K562 (cell line): Measurements from ENCODE around the gene NFKB2. TPM values are rescaled to one million over a fixed set of nuclear protein-coding genes. Genes with fewer than 3 reads are reported as not detected.
A peak's percentile ranks its signal among the peaks of the same experiment; 100 is the strongest.

Source experiments
- BCOR ChIP-seq: fragments of 450-650 bp; IDR thresholded peaks from 2 replicates; pipeline ENCODE4 v1.6.1; 2016
- GATAD2B ChIP-seq: fragments of 450-650 bp; IDR thresholded peaks from 2 replicates; pipeline ENCODE4 v1.6.1; 2017; ENCODE audit warnings: mild to moderate bottlenecking, borderline replicate concordance
- HEY1 ChIP-seq: fragments of 250-450 bp; sonication (Bioruptor Pico); IDR thresholded peaks from 2 replicates; pipeline ENCODE4 v1.5.0; 2020; ENCODE audit warnings: mild to moderate bottlenecking, moderate library complexity, borderline replicate concordance
- KLF13 ChIP-seq: fragments of 450-650 bp; IDR thresholded peaks from 2 replicates; pipeline ENCODE4 v1.6.1; 2016; ENCODE audit warnings: missing genetic modification characterization, low read depth, mild to moderate bottlenecking, missing compliant biosample characterization, moderate library complexity, borderline replicate concordance
- NCOA4 ChIP-seq: fragments of 450-650 bp; IDR thresholded peaks from 2 replicates; pipeline ENCODE4 v1.6.1; 2018; ENCODE audit warnings: mild to moderate bottlenecking; ENCODE audit not compliant: partially characterized antibody
- PHF8 ChIP-seq: fragments of 200-600 bp; sonication (generic); IDR thresholded peaks from 2 replicates; pipeline ENCODE4 v1.6.1; 2012; ENCODE audit warnings: mixed run types, mild to moderate bottlenecking, inconsistent platforms, low read length, moderate library complexity, borderline replicate concordance
- POLR2G ChIP-seq: fragments of 200-400 bp; formaldehyde crosslinking; IDR thresholded peaks from 2 replicates; pipeline ENCODE4 v1.6.1; 2017; ENCODE audit warnings: low read depth, mild to moderate bottlenecking, antibody characterized with exemption, low read length, moderate library complexity
- PTRF ChIP-seq: fragments of 450-650 bp; IDR thresholded peaks from 2 replicates; pipeline ENCODE4 v1.6.1; 2016; ENCODE audit warnings: mild to moderate bottlenecking, missing genetic modification characterization, missing compliant biosample characterization
- STAG1 ChIP-seq: sonication (generic); formaldehyde crosslinking; IDR thresholded peaks from 2 replicates; pipeline ENCODE4 v1.5.0; 2020; ENCODE audit warnings: missing genetic modification reagents, borderline replicate concordance
- STAT5B ChIP-seq: fragments of 250-450 bp; sonication (Bioruptor Pico); IDR thresholded peaks from 2 replicates; pipeline ENCODE4 v1.8.0; 2021; ENCODE audit warnings: mild to moderate bottlenecking, inconsistent platforms
- TRIM28 ChIP-seq: fragments of 450-650 bp; IDR thresholded peaks from 2 replicates; pipeline ENCODE4 v1.6.1; 2017
- XRCC3 ChIP-seq: fragments of 450-650 bp; IDR thresholded peaks from 2 replicates; pipeline ENCODE4 v1.6.1; 2017; ENCODE audit warnings: mild to moderate bottlenecking, moderate library complexity
- ZNF764 ChIP-seq: fragments of 250-450 bp; sonication (Bioruptor Pico); IDR thresholded peaks from 2 replicates; pipeline ENCODE4 v1.4.0; 2020; ENCODE audit warnings: low read depth, mild to moderate bottlenecking, moderate library complexity
- polyA plus RNA-seq, 8 experiments: library from polyadenylated mRNA; depleted of rRNA in 4 of 8; stranded (reverse) in 5 of 8; unstranded in 3 of 8; fragments of >200 nt; fragmentation: Nextera tagmentation in 2 of 8; fragmentation: Illumina TruSeq in 1 of 8; extraction: Ambion mirVana in 2 of 8; extraction: Trizol in 1 of 8; gene quantifications; 2 replicates each; pipeline versions ENCODE4 v1.2.1 to v1.2.3, GENCODE V29; 2011 to 2014; ENCODE audit warnings: inconsistent platforms in 1 of 8, missing spikeins in 1 of 8
- total RNA-seq, 7 experiments: library from RNA; depleted of rRNA in 6 of 7; stranded (reverse); fragments of >200 nt in 6 of 7; fragmentation: Illumina TruSeq in 2 of 7; extraction: Trizol in 2 of 7; gene quantifications; 2 replicates each; pipeline versions ENCODE4 v1.2.1 to v1.2.3, GENCODE V29; 2011 to 2021; ENCODE audit warnings: low replicate concordance in 1 of 7
- TF ChIP-seq, protein P1 (sequence below): sonication (generic); formaldehyde crosslinking; IDR thresholded peaks from 2 replicates; pipeline ENCODE4 v1.8.0; 2022; ENCODE audit warnings: mild to moderate bottlenecking, missing genetic modification reagents, borderline replicate concordance
- TF ChIP-seq, protein P2 (sequence below): fragments of 450-650 bp; IDR thresholded peaks from 2 replicates; pipeline ENCODE4 v1.6.1; 2016
- TF ChIP-seq, protein P3 (sequence below): fragments of 200-800 bp; sonication (Bioruptor generic); IDR thresholded peaks from 2 replicates; pipeline ENCODE4 v1.6.1; 2017; ENCODE audit warnings: missing genetic modification characterization, missing compliant biosample characterization
- TF ChIP-seq, protein P4 (sequence below): fragments of 450-650 bp; formaldehyde crosslinking; IDR thresholded peaks from 2 replicates; pipeline ENCODE4 v1.4.0; 2020; ENCODE audit warnings: mild to moderate bottlenecking, moderate library complexity
- TF ChIP-seq, protein P5 (sequence below): fragments of 450-650 bp; conservative IDR thresholded peaks from 2 replicates; pipeline ENCODE4 v1.6.1; 2016; ENCODE audit warnings: missing genetic modification characterization, low read depth, mild to moderate bottlenecking, control low read depth, missing compliant biosample characterization
- TF ChIP-seq, protein P6 (sequence below): sonication (generic); IDR thresholded peaks from 2 replicates; pipeline ENCODE4 v1.6.1; 2016

The NFKB2 gene
- total and polyA plus RNA-seq, 9 of the 15 experiments (the other 6 are each of a cell fraction or from before 2014, with no cell fraction given), result 0.07 to 20.3 (median 7.9) TPM

DNA sequence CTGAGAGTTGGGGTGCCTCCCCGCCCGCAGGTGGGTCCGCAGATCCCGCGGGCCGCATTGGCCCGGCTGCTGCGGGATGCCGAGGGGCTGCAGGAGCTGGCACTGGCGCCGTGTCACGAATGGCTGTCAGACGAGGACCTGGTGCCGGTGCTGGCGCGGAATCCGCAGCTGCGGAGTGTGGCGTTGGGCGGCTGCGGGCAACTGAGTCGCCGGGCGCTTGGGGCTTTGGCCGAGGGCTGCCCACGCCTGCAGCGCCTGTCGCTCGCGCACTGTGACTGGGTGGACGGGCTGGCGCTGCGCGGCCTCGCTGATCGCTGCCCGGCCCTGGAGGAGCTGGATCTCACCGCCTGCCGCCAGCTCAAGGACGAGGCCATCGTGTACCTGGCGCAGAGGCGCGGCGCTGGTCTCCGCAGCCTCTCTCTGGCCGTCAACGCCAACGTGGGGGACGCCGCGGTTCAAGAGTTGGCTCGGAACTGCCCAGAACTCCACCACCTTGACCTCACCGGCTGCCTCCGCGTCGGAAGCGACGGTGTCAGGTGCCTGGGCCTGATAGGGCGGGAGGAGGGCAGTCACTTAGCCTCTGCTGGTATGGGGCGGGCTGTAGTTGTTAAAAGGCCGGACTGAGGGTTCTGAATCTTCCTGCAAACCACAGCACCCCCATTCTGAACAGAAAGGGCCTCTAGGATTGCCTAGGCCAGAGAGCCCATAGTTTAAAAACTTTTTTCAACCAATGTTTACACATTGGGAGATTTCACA, 26.4 kb downstream of the NFKB2 start (continued):
- TF ChIP-seq, protein P1, sequence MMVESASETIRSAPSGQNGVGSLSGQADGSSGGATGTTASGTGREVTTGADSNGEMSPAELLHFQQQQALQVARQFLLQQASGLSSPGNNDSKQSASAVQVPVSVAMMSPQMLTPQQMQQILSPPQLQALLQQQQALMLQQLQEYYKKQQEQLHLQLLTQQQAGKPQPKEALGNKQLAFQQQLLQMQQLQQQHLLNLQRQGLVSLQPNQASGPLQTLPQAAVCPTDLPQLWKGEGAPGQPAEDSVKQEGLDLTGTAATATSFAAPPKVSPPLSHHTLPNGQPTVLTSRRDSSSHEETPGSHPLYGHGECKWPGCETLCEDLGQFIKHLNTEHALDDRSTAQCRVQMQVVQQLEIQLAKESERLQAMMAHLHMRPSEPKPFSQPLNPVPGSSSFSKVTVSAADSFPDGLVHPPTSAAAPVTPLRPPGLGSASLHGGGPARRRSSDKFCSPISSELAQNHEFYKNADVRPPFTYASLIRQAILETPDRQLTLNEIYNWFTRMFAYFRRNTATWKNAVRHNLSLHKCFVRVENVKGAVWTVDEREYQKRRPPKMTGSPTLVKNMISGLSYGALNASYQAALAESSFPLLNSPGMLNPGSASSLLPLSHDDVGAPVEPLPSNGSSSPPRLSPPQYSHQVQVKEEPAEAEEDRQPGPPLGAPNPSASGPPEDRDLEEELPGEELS, result no peak
- TF ChIP-seq GATAD2B (no peak), KLF13 (tag) (no peak), TRIM28 (no peak), HEY1 (CRISPR knock-in tag) (no peak), NCOA4 (no peak), PHF8 (peak; percentile 44; the same call in 1 of the 2 replicates), POLR2G (peak; percentile 67), PTRF (tag) (no peak), STAT5B (CRISPR knock-in tag) (no peak), STAG1 (CRISPR knock-in tag) (peak; percentile 38; the same call in 1 of the 2 replicates), ZNF764 (CRISPR knock-in tag) (no peak), XRCC3 (no peak), BCOR (no peak)
- TF ChIP-seq, protein P2, sequence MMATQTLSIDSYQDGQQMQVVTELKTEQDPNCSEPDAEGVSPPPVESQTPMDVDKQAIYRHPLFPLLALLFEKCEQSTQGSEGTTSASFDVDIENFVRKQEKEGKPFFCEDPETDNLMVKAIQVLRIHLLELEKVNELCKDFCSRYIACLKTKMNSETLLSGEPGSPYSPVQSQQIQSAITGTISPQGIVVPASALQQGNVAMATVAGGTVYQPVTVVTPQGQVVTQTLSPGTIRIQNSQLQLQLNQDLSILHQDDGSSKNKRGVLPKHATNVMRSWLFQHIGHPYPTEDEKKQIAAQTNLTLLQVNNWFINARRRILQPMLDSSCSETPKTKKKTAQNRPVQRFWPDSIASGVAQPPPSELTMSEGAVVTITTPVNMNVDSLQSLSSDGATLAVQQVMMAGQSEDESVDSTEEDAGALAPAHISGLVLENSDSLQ, result no peak
- TF ChIP-seq, protein P3, sequence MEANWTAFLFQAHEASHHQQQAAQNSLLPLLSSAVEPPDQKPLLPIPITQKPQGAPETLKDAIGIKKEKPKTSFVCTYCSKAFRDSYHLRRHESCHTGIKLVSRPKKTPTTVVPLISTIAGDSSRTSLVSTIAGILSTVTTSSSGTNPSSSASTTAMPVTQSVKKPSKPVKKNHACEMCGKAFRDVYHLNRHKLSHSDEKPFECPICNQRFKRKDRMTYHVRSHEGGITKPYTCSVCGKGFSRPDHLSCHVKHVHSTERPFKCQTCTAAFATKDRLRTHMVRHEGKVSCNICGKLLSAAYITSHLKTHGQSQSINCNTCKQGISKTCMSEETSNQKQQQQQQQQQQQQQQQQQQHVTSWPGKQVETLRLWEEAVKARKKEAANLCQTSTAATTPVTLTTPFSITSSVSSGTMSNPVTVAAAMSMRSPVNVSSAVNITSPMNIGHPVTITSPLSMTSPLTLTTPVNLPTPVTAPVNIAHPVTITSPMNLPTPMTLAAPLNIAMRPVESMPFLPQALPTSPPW (CRISPR knock-in tag), result no peak
- TF ChIP-seq, protein P4, sequence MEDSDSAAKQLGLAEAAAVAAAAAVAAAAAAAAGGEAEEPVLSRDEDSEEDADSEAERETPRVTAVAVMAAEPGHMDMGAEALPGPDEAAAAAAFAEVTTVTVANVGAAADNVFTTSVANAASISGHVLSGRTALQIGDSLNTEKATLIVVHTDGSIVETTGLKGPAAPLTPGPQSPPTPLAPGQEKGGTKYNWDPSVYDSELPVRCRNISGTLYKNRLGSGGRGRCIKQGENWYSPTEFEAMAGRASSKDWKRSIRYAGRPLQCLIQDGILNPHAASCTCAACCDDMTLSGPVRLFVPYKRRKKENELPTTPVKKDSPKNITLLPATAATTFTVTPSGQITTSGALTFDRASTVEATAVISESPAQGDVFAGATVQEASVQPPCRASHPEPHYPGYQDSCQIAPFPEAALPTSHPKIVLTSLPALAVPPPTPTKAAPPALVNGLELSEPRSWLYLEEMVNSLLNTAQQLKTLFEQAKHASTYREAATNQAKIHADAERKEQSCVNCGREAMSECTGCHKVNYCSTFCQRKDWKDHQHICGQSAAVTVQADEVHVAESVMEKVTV (CRISPR knock-in tag), result no peak
- TF ChIP-seq, protein P5, sequence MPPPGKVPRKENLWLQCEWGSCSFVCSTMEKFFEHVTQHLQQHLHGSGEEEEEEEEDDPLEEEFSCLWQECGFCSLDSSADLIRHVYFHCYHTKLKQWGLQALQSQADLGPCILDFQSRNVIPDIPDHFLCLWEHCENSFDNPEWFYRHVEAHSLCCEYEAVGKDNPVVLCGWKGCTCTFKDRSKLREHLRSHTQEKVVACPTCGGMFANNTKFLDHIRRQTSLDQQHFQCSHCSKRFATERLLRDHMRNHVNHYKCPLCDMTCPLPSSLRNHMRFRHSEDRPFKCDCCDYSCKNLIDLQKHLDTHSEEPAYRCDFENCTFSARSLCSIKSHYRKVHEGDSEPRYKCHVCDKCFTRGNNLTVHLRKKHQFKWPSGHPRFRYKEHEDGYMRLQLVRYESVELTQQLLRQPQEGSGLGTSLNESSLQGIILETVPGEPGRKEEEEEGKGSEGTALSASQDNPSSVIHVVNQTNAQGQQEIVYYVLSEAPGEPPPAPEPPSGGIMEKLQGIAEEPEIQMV (tag), result no peak
- TF ChIP-seq, protein P6, sequence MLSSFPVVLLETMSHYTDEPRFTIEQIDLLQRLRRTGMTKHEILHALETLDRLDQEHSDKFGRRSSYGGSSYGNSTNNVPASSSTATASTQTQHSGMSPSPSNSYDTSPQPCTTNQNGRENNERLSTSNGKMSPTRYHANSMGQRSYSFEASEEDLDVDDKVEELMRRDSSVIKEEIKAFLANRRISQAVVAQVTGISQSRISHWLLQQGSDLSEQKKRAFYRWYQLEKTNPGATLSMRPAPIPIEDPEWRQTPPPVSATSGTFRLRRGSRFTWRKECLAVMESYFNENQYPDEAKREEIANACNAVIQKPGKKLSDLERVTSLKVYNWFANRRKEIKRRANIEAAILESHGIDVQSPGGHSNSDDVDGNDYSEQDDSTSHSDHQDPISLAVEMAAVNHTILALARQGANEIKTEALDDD, result no peak
